DMS 273 (cell line): ENCODE measurements around the gene POGZ.
A peak's percentile ranks its signal among the peaks of the same experiment; 100 is the strongest.

Source experiments
- DNase-seq: peaks from one replicate; lab custom pipeline; 2025; ENCODE audit not compliant: unreplicated experiment; lab: John Stamatoyannopoulos, UW

POGZ gene

GRCh38 chr1:151459331-151460046 is at the start of gene POGZ:
Gene POGZ, minus strand, starts transcription at chr1:151459494. Its CDS starts 17,290 bp downstream, at chr1:151442204.
- peak; percentile 99 for DNase-seq

- DNase-seq = no peak
Measured at GRCh38 chr1:151508833-151509232, 49.5 kb upstream of the POGZ start.

- no peak for DNase-seq
Measured at GRCh38 chr1:151504759-151505158, 45.5 kb upstream of the POGZ start.

GRCh38 chr1:151504252-151504651 is 45.0 kb upstream of the POGZ start:
- DNase-seq = no peak

- no peak for DNase-seq
Measured at GRCh38 chr1:151502859-151503780, 43.8 kb upstream of the POGZ start.

- DNase-seq = no peak
Measured at GRCh38 chr1:151502035-151502700, 42.9 kb upstream of the POGZ start.

GRCh38 chr1:151501474-151501873 is 42.2 kb upstream of the POGZ start:
- DNase-seq = peak; percentile 24

- DNase-seq = no peak
Measured at GRCh38 chr1:151499930-151500329, 40.6 kb upstream of the POGZ start.

- no peak for DNase-seq
Measured at GRCh38 chr1:151499365-151499764, 40.1 kb upstream of the POGZ start.

- no peak for DNase-seq
Measured at GRCh38 chr1:151495316-151495715, 36.0 kb upstream of the POGZ start.

GRCh38 chr1:151494741-151495281 is 35.5 kb upstream of the POGZ start:
- peak; percentile 53 for DNase-seq

GRCh38 chr1:151493042-151493441 is 33.7 kb upstream of the POGZ start:
- no peak for DNase-seq

GRCh38 chr1:151492120-151492519 is 32.8 kb upstream of the POGZ start:
- no peak for DNase-seq

GRCh38 chr1:151491641-151492040 is 32.3 kb upstream of the POGZ start:
- no peak for DNase-seq

GRCh38 chr1:151486557-151486956 is 27.3 kb upstream of the POGZ start:
- DNase-seq = no peak

GRCh38 chr1:151485685-151486255 is 26.5 kb upstream of the POGZ start:
- DNase-seq = no peak

- DNase-seq = no peak
Measured at GRCh38 chr1:151482017-151482416, 22.7 kb upstream of the POGZ start.

- no peak for DNase-seq
Measured at GRCh38 chr1:151479462-151479861, 20.2 kb upstream of the POGZ start.

- DNase-seq = no peak
Measured at GRCh38 chr1:151478923-151479322, 19.6 kb upstream of the POGZ start.

GRCh38 chr1:151478140-151478812 is 19.0 kb upstream of the POGZ start:
- DNase-seq = no peak
